ENCODE measurements around the gene ERVFRD-1.

- TF ChIP-seq CTCF (IDR thresholded peaks at IDR 0.05; ENCODE audit: low read length) (peak; percentile 24), EZH2 (optimal IDR thresholded peaks at IDR 0.05; ENCODE audit: low read depth, low read length) (no peak), EZH2phosphoT487 (IDR thresholded peaks at IDR 0.05; ENCODE audit: low read length) (no peak)
Measured at GRCh38 chr6:11093626-11094410, 17.7 kb downstream of the ERVFRD-1 start, which contains the start of gene SMIM13.

Measured in MM.1S (cell line).